Tibial nerve (tissue), 4 donors: ENCODE data around the gene OPCML. TPM values are rescaled to one million over a fixed set of nuclear protein-coding genes. Genes with fewer than 3 reads are reported as not detected.
A peak's percentile ranks its signal among the peaks of the same experiment; 100 is the strongest.

Experiments used
- DNase-seq, 2 donors: peaks; one replicate each; pipeline ENCODE4 v3.0.0-alpha.2; 2019; ENCODE audit warnings: low spot score in 2 of 2
- H3K27ac ChIP-seq, 4 donors: fragments of 200-600 bp; sonication (generic) in 3 of 4; one replicate each; pipeline ENCODE4 v1.5.1; 2017 to 2019; ENCODE audit warnings: mild to moderate bottlenecking in 1 of 4
- H3K27me3 ChIP-seq, 2 donors: fragments of 200-600 bp; sonication (generic) in 1 of 2; one replicate each; pipeline versions ENCODE4 v1.5.1 to v1.6.0; 2017 to 2019
- H3K36me3 ChIP-seq, 3 donors: fragments of 200-600 bp; sonication (generic); one replicate each; pipeline ENCODE4 v1.5.1; 2018 to 2019
- H3K4me1 ChIP-seq, 4 donors: fragments of 200-600 bp; sonication (generic) in 3 of 4; one replicate each; pipeline ENCODE4 v1.5.1; 2017 to 2019
- H3K4me3 ChIP-seq, 4 donors: fragments of 200-600 bp; sonication (generic) in 3 of 4; one replicate each; pipeline ENCODE4 v1.5.1; 2017 to 2019; ENCODE audit warnings: mild to moderate bottlenecking in 1 of 4, moderate library complexity in 1 of 4
- H3K9me3 ChIP-seq, 4 donors: fragments of 200-600 bp; sonication (generic) in 3 of 4; one replicate each; pipeline ENCODE4 v1.5.1; 2017 to 2019
- CTCF ChIP-seq, 5 experiments: fragments of 200-600 bp in 3 of 5; fragments of 450-650 bp in 2 of 5; sonication (generic) in 3 of 5; IDR thresholded peaks; one replicate each; pipeline ENCODE4 v1.5.1; 2016 to 2019; ENCODE audit warnings: antibody characterized with exemption in 5 of 5, mild to moderate bottlenecking in 3 of 5, moderate library complexity in 2 of 5
- EP300 ChIP-seq, 2 donors: sonication (generic); formaldehyde crosslinking; IDR thresholded peaks; one replicate each; pipeline ENCODE4 v1.6.1; 2017; ENCODE audit warnings: antibody characterized with exemption in 2 of 2, mild to moderate bottlenecking in 1 of 2
- POLR2A ChIP-seq, 2 donors: fragments of 450-650 bp; IDR thresholded peaks; one replicate each; pipeline ENCODE4 v1.6.1; 2017; ENCODE audit warnings: antibody characterized with exemption in 2 of 2, mild to moderate bottlenecking in 2 of 2, moderate library complexity in 2 of 2
- WGBS, 2 donors: methylation state at CpG; one replicate each; pipeline ENCODE4 v1.1.5; 2018; 5-methylcytosine and 5-hydroxymethylcytosine counted together
- total RNA-seq, 4 donors: library from RNA; depleted of rRNA; stranded (reverse); fragments of >200 nt; gene quantifications; one replicate each; pipeline ENCODE4 v1.1.0, GENCODE V29; 2016

The OPCML gene
- total RNA-seq, 4 donors from 2014 or later: 1.0 to 10.8 (median 1.9) TPM

GRCh38 chr11:132444911-132445310 lies 1087.4 kb downstream of the OPCML start:
- H3K27me3 ChIP-seq: no peaks in the 10 kb centered on the region
- peaks cover 0 to 10% (median 0%) of the 10 kb centered on the region in 4 donors for H3K4me1 ChIP-seq
- TF ChIP-seq EP300 (IDR thresholded peaks at IDR 0.05) (no peak), CTCF (IDR thresholded peaks at IDR 0.05) (no peak), POLR2A (IDR thresholded peaks at IDR 0.05) (no peak)
- 40 to 50% methylated on average over 4 of the region's 4 CpGs for WGBS, 2 donors
- DNase-seq: no peak
- no peaks in the 10 kb centered on the region for H3K9me3 ChIP-seq
- H3K36me3 ChIP-seq: no peaks in the 10 kb centered on the region
- H3K4me3 ChIP-seq: no peak overlapping the region
- peak overlapping the region in 1 of 4 donors; percentile 36 for H3K27ac ChIP-seq

GRCh38 chr11:132439711-132440255 lies 1092.5 kb downstream of the OPCML start:
- H3K4me1 ChIP-seq: no peaks in the 10 kb centered on the region
- 82 to 86% methylated on average over 5 of the region's 5 CpGs for WGBS, 2 donors
- no peaks in the 10 kb centered on the region for H3K9me3 ChIP-seq
- no peak overlapping the region for H3K4me3 ChIP-seq
- no peaks in the 10 kb centered on the region for H3K36me3 ChIP-seq
- DNase-seq: no peak
- H3K27ac ChIP-seq: no peak overlapping the region
- H3K27me3 ChIP-seq: no peaks in the 10 kb centered on the region
- no peak for TF ChIP-seq POLR2A (IDR thresholded peaks at IDR 0.05)
- no peak for TF ChIP-seq EP300 (IDR thresholded peaks at IDR 0.05)
- no peak for TF ChIP-seq CTCF (IDR thresholded peaks at IDR 0.05)

- TF ChIP-seq EP300 (IDR thresholded peaks at IDR 0.05) (no peak), CTCF (IDR thresholded peaks at IDR 0.05) (no peak), POLR2A (IDR thresholded peaks at IDR 0.05) (no peak)
- no peaks in the 10 kb centered on the region for H3K36me3 ChIP-seq
- no peaks in the 10 kb centered on the region for H3K9me3 ChIP-seq
- DNase-seq: no peak
- H3K4me3 ChIP-seq: no peak overlapping the region
- WGBS, 2 donors: 78 to 83% methylated on average over 1 of the region's 1 CpG
- H3K27me3 ChIP-seq: no peaks in the 10 kb centered on the region
- H3K4me1 ChIP-seq: no peaks in the 10 kb centered on the region
- H3K27ac ChIP-seq: no peak overlapping the region
Measured at GRCh38 chr11:132438418-132438817, 1093.9 kb downstream of the OPCML start.

- no peak overlapping the region for H3K4me3 ChIP-seq
- DNase-seq: no peak
- H3K36me3 ChIP-seq: no peaks in the 10 kb centered on the region
- H3K27ac ChIP-seq: no peak overlapping the region
- H3K9me3 ChIP-seq: no peaks in the 10 kb centered on the region
- WGBS, 2 donors: 39 to 47% methylated on average over 14 of the region's 14 CpGs
- no peak for TF ChIP-seq CTCF (IDR thresholded peaks at IDR 0.05)
- no peak for TF ChIP-seq EP300 (IDR thresholded peaks at IDR 0.05)
- TF ChIP-seq POLR2A (IDR thresholded peaks at IDR 0.05): no peak
- peaks cover 0 to 11% (median 0%) of the 10 kb centered on the region in 4 donors for H3K4me1 ChIP-seq
- no peaks in the 10 kb centered on the region for H3K27me3 ChIP-seq
Measured at GRCh38 chr11:132430429-132431062, 1101.8 kb downstream of the OPCML start.

- H3K4me1 ChIP-seq: peaks cover 0 to 11% (median 0%) of the 10 kb centered on the region in 4 donors
- no peak overlapping the region for H3K27ac ChIP-seq
- no peaks in the 10 kb centered on the region for H3K36me3 ChIP-seq
- H3K4me3 ChIP-seq: no peak overlapping the region
- H3K27me3 ChIP-seq: no peaks in the 10 kb centered on the region
- 87 to 89% methylated on average over 8 of the region's 8 CpGs for WGBS, 2 donors
- no peak for DNase-seq
- TF ChIP-seq CTCF (IDR thresholded peaks at IDR 0.05): no peak
- TF ChIP-seq POLR2A (IDR thresholded peaks at IDR 0.05): no peak
- TF ChIP-seq EP300 (IDR thresholded peaks at IDR 0.05): no peak
- no peaks in the 10 kb centered on the region for H3K9me3 ChIP-seq
Measured at GRCh38 chr11:132429685-132430084, 1102.6 kb downstream of the OPCML start.
